T-helper 2 cell treated with Interferon-gamma antibody and Interleukin-4, amounts not matched to agents 100 ng/mL and 5 ng/mL, for 36 hours (primary cell): ENCODE results near the gene CFAP299. TPM values are rescaled to one million over a fixed set of nuclear protein-coding genes. Genes with fewer than 3 reads are reported as not detected.

Experiments
- intact Hi-C: fragments of 100-400 bp; cut with micrococcal nuclease; formaldehyde crosslinking; loops from one replicate; pipeline ENCODE4 v1.15.1; 2023
- total RNA-seq: library from RNA; stranded (reverse); gene quantifications from 2 replicates; pipeline ENCODE4 v1.2.3, GENCODE V29; 2022

CFAP299 gene
- total RNA-seq, 1 donor from 2014 or later = not detected

- intact Hi-C loops = no loop called here
These were observed 668.1 kb downstream of the CFAP299 start for GRCh38 chr4:81003597-81004111.

GRCh38 chr4:81007417-81007816 is 671.9 kb downstream of the CFAP299 start:
- intact Hi-C loops = no loop called here

Other genes starting within 250 kb of the CFAP299 start
- 6.1 and 8.0 TPM in 2 replicates for gene PRDM8, start 138.2 kb upstream of the CFAP299 start, total RNA-seq
- gene FGF5, start 69.1 kb upstream of the CFAP299 start, total RNA-seq = not detected in 2 replicates